ENCODE measurements around the gene CACNA1D.

The CACNA1D gene

DNA sequence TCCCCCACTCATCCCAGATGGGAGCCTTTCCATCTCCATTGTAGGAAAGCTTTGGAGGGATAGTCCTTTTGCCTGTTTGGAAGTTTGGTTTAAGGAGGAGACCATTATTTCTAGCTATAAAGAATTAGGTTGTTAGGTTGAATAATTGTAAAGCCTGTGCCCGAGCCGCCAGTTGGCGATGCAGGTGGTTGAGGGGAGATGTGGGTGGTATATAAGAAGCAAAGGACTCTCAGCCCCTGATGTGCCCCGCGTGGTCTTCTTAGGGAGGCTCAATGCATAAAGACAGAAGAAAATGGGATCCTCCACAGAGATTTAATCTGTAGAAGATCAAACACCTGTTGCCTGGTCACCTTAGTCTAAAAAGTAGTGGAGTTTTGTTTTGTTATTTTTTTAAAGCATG is 296.1 kb downstream of the CACNA1D start:
- no peak for DNase-seq (ENCODE audit: low spot score)

DNA sequence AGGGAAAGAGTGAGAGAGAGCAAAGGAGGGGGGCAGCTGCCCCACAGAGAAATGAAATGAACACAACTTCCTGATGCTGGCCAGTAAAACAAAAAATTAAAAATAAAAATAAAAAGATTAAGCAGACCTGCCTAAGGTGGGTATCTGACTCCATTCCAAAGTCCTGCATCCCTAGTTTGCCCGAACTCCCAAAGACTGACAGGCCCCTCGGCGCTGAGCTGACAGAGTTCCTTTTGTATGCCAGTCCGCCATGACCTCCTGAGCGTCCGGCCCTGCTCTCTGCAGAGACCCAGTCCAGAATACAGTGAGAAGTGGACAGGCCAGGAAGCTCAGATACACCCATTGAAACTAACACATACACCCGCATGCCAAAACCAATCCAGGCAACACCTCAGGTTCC is 296.9 kb downstream of the CACNA1D start:
- DNase-seq (ENCODE audit: low spot score), result no peak

DNA sequence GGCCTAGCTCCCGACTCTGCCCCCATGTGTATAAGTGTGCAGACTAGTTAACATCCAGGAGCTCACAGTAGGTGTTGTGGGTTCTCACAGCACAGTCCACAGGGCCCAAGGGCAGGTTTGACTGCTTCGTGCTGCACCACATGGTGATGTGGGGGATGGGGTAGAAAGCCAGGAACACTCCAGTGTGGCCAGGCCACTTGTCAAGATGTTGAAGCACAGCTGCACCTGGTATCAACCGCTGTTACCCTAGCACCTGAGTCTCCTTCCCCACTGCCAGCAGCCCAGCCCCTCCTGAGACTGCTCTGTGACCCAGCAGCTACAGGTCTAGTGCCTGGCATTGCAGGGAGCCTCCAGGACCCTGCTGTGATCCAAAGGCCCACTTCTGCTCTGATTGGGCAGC is 298.5 kb downstream of the CACNA1D start:
- DNase-seq (ENCODE audit: low spot score), result no peak

DNA sequence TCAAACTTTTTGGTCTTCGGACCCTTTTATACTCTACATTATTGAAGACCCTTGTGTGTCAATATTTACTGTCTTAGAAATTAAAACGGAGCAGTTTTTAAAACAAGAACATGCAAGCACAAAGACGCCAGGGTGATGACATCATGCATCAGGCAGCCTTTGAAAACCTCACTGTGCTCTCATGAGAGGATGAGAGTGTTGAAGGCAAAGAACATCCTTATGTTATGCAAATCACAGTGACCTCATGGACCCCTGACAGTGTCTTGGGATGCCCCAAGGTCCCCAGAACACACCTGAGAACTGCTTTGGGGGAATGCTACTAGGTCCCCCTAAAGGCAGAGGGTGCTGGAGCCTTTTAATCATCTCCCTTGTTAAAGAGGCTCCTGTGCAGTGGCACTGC is 300.2 kb downstream of the CACNA1D start:
- DNase-seq (ENCODE audit: low spot score), result no peak

DNA sequence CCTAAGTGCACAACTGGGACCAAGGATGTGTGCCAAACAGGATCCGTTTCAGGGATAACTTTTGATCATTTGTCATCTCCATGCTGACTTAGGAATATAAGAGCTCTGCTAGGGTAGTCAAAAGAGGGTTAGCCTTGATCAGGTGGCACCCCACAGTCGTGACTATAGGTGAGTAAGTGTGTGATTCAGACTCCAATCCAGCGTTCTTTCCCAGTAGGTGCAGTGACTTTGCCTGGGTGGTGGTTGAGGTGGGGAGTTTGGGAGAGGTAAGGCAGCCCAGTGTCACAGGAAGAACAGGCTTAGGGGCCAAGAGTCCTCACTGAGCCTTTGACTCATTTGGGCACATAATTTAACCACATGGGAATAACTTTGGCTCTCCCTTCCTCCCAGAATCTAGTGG is 300.8 kb downstream of the CACNA1D start:
- no peak for DNase-seq (ENCODE audit: low spot score)

DNA sequence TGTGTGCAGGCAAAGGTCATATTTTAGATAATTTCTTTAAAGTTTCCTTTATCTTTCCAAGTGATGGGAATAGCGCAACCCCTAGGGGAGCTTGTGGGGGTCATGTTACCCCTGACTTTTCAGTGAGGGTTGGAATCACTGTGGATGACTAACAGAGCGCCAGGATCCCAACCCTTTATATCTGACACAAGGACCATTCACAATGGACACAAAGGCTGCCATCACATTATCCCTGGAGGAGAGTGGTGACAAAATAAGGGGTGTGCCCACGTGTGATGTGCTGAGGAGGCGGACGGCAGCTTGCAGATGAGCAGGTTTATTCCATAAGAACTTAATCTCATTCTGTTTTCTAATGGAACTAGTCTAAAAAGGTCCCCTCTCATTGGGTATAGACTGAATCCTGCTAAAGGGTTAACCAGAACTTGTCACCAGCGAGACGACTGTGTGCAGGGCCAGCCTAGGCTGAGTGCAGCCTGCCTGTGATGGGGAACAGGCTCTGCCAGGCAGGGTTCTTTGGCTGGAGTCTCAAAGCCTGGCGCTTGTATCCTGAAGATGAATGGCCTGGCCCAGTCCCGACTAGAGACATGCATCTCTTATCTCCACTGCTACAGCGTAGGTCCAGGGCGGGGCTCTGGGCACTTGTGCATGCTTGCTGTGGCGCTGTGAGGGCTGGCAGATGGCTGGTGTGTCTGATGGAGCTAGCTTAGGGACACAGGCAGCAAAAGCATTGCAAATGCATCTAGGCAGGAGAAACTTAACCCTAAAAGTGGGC is 301.6 kb downstream of the CACNA1D start:
- DNase-seq (ENCODE audit: low spot score), result no peak

DNA sequence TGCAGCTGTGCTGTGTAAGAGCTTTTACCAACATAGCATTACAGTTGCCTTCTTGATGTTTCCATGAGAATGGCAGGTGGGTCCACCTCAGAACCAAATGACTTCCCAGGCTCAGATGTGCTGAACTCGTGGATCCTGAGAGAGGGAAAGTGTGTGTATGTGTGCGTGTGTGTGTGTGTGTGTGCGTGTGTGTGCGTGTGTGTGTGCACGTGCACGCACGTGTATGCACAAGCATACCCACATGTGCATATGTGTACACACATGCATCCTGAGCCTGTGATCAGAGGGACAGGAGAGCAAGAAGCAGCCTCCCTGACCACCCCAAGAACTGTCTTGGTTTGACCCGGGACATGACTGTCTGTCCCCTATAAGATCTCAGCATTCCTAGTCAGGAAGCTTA is 303.7 kb downstream of the CACNA1D start:
- DNase-seq (ENCODE audit: low spot score), result no peak

DNA sequence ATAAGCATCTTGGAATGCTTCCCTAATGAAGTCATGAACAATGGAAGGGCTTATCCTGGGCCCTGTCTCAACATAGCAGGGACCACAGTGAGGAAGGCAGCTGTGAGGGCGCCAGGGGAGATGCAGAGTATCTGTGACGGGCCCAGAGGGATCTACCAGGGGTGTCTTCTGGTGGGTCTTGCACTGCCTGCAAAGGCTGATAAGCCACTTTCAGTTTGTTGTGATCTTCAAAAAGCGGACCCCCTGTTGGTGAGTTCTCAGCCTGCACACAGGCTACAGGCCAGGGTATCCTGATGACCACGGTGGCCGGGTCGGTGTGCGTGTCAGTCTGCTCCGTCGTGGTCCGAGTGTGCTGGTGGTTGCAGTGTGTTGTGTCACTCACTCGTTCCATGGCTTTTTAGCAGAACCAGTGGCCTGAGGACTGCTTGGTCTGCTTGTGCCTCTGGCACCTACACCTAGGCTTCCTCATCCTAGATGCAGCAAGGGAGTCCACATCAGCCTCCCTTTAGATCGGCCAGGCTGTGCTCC is 305.0 kb downstream of the CACNA1D start:
- DNase-seq (ENCODE audit: low spot score), result no peak

DNA sequence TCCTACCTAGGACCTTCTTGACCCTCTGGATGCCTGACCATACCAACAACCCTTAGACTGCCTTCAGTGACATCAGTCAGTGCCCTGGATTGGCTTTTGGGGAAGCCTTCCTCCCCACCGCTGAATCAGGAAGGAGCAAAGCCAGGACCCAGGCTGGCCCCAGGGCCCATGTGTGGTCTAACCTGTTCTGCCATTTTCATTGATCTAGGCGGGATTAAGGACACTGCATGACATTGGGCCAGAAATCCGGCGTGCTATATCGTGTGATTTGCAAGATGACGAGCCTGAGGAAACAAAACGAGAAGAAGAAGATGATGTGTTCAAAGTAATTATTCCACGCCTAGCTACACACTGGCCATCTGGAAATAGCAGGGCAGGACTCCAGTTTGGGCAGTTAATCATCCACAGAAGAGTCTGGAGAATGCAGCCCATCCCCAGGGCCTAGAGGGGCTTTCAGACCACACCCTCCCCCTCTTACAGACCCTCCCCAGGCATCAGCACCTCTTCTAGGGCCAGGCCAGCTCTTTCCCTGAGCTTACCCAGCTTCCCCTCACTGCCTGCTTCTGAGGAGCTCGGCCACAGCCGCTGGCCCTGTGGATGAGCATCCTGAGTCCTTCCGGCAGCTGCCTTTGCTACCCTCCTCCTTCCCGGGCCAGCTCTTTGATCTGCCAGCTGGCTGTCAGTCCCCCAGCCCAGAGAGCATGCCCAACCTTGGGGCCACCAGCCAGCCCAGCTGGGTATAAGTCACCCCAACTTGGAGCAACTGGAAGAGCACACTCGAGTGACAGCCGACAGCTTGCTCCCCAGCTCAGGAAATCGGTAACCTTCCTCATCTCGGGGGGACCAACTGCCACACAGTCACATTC is 305.9 kb downstream of the CACNA1D start:
- no peak for DNase-seq (ENCODE audit: low spot score)

DNA sequence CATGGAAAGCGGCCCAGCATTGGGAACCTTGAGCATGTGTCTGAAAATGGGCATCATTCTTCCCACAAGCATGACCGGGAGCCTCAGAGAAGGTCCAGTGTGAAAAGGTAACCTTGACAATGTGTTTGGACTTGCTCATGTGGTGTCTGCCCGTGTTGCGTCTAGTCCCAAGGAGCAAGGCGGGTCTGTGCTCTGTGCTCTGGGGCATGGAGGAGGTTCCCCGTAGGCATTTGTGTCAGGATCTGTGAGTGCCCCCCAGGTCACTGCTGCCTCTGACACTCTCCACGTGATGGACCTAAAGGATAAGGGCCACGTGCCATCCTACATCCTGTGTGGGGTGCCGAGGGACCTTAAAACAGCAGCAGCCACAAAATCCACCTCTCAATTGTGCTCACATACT is 306.9 kb downstream of the CACNA1D start:
- DNase-seq (ENCODE audit: low spot score), result no peak

DNA sequence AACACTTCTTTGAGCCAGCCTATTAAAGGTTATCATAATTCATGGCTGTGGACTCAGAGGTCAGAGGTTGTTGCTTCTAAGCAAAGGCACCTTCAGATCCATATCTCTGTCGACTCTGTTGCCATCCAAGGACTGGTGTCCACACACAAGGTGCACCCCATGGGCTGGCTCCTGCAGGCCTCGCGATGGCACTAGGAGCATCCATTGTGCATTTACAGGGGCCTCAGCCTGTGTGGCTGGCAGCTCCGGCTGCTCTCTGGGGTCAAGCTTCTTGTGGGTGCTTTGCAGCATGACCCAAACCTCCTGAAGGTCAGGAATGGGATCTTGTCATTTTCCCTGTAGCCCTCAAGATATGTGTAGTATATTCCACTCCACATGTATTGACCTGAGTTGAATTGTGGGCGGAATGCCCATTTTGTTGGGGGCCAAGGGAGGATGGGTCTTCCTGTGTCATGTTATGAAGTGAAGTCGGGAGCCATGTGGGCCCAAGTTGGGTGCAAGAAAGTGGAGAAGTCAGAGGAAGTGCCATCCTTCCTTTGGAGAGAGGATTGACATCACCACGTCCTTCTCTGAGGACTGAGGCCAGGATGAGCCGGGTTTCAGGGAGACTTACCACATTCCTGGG is 308.0 kb downstream of the CACNA1D start:
- no peak for DNase-seq (ENCODE audit: low spot score)

DNA sequence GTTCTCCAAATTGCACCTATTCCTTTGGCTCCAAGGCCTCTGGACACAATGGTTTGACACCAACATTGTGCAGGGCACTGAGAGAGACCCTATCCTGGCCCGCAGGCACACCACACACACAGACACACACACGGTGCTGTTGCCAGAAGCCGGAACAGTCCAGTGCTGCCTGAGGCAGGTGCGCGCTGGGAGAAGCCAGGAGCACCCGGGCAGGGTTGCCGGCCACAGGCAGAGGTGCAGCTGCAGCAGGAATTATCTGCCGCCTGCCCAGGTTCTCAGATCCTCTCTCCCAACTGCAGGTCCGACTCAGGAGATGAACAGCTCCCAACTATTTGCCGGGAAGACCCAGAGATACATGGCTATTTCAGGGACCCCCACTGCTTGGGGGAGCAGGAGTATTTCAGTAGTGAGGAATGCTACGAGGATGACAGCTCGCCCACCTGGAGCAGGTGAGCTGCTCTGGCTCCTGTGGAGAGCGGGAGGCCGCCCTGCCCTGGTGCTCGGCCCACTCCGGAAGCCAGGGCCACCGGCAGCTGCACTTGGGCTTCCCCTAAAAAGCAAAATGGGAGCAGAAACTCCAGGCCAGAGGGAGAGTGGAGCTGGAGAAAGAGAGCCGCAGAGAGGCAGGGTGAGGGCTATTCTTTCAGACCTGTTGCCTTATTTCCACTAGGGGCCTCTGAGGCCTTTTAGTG is 308.9 kb downstream of the CACNA1D start:
- DNase-seq (ENCODE audit: low spot score), result no peak

DNA sequence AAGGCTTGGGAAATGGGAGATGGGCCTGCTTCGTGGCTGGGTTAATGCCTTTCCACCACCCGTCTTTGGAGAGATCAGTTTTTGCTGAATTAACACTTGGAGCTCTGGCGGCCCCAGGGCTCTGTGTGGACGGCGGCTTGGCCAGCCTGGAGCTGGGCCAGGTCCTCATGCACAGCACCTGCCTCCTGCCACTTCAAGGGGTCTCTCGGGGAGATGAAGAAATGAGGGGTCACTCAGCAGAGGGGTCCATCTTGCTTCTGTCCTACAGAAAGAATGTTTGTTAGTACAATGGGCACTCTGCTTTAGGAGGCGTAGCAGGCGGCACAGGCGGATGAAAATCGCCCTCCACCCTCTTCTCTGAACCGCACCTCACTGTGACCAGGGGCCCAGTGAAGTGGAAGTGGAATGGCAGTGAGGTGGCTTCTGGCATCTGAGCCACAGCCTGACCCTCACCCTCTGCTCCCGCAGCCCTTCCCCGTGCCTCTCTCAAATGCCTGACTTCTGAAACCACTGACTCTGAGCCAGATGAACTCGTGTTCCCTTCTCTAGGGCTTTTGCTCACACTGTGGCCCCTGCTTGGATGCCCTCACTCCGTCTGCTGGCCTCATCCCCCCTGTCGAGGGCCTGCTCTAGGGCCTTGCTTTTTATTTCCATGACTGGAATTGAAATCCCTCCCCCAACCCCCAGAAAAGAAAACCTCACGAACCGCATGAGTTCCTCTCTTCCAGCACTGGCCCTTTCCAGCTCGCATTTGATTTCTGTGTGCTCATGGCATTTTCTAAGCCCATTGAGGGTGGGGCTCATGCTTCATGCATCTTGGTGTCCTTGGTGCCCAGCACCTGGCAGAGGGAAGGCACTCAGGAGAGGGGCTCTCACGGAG is 309.6 kb downstream of the CACNA1D start:
- no peak for DNase-seq (ENCODE audit: low spot score)

DNA sequence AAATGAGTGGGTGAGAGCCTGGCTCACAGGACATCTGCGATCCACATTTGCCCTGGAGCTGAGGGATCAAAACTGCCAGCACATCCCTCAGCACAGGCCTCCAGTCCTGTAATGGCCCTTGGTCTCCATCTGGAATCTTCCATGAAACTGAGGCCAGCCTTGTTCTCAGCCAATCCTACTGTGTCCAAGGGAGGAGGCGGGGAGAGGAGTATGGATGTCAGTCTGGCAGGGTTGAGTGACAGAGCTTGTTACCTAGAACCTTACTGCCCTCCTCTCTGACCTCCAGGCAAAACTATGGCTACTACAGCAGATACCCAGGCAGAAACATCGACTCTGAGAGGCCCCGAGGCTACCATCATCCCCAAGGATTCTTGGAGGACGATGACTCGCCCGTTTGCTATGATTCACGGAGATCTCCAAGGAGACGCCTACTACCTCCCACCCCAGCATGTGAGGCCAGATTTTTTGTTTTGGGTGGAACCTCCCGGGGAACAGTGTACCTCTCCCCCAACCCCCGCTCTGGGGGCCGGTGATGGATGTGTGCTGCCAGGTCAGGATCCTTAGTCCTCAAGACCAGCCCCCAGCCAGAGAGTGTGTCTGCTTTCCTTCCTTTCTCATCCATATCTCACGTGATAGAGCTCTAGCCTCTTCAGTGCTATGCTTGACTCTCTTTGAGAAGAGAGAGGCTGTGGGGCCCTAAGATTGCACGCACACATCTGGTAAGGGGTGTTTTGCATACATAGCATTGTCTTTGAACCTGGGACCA is 310.5 kb downstream of the CACNA1D start:
- peak; percentile 2 for DNase-seq (ENCODE audit: low spot score)

DNA sequence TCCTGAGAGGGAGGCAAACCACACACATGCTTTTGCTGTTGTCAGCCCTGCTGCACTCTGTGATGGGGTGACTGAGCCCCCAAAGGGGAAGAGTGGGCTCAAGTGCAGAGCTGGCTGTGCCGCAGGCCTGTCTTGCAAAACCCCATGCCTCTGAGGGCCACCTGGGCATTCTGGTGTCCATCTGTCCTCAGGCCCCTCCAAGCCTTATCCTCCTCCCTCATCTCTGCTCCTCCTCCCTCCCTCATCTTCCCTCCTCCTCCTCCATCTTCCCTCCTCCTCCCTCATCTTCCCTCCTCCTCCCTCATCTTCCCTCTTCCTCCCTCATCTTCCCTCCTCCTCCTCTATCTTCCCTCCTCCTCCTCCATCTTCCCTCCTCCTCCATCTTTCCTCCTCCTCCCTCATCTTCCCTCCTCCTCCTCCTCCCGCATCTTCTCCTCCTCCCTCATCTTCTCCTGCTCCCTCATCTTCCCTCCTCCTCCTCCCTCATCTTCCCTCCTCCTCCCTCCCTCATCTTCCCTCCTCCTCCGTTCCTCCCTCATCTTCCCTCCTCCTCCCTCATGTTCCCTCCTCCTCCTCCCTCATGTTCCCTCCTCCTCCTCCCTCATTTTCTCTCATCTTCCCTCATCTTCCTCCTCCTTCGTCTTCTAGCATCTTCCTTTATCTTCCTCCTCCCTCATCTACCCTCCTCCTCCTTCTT is 311.2 kb downstream of the CACNA1D start:
- no peak for DNase-seq (ENCODE audit: low spot score)

DNA sequence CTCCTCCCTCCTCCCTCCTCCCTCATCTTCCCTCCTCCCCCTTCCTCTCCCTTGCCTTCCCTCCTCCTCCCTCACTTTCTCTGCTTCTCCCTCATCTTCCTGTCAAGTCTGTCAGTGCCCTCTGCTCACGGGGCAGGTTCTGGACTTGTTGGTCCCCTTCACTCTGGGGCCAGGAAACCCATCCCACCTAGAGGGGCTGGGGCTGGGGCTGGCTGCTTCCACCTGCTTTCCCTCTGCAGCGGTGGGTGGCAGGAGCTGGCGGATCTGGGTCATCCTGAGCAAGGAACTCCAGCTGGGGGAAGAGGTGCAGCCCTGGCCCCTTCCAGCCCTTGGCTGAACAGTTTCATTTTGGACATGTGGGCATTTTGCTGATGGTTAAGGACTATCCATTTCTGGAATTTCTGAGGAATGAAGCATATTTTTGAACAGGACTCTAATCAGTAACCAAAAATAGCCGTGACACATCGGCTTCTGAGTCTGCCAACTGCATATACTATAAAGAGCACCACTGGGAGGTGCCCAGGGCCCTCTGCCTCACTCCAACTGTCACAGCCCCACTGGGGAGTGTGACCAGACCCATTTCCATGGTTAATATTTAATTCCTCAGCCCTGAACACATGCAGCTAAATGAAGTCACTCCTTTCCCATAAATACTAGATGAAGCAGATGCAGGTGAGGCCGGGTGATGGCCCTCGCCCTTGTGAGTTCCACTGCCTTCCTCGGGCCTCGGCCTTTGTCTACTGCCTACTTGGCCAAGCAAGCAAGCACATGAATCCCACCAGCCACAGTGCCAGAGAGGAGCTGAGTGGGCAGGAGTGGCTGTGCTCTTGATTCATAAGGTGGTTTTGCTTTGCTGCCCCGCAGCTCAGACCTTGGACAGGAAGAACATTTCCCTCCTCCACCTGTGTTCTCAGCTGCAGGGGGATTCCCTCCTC is 312.0 kb downstream of the CACNA1D start:
- DNase-seq (ENCODE audit: low spot score), result no peak

DNA sequence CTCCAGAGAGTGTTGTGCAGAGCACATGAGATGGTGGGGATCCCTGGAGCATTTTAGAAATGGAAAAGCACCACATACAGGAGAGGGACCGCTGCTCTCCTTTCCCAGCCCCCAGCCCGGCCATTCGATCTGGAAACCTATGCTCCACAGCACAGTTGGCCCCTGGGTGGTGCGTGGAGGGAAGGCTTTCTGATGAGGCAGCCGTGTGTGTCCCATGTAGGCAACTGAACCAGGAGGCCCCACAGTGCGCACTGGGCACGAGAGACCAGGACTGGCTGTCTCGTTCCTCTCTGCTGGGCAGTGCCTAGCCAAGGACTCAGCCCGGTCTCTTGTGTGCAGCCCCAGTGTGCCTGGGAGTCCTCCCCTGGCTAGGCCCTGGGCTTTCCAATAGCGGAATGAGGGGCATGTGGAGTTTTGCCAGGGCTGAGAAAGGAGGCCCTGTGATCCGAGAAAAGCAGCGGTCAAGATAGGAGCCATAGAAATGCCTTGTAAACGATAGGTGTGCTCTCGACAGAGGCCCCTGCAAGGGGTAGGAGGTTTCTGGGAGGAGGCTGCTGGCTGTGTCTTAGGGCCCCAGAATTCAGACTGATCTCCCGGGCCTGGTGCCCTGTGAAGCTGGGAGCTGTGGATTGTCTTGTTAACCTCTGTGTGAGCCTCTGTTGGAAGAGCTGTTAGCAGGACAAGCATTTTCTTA is 312.9 kb downstream of the CACNA1D start:
- DNase-seq (ENCODE audit: low spot score), result no peak

DNA sequence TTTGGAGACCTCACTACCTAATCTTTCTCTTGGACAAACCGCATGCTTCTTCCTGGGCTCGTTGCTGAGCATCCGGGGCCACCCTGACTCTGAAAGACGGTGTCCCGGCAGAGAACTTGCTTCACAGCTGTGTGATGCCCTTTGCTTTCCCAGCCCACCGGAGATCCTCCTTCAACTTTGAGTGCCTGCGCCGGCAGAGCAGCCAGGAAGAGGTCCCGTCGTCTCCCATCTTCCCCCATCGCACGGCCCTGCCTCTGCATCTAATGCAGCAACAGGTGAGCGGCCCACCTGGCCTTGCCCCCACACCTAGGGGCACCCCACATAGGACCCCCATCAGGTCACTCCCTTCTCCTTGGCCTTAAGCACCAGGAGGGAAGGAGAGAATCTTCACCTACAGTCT is 314.1 kb downstream of the CACNA1D start:
- no peak for DNase-seq (ENCODE audit: low spot score)
